HG03565 (cell line): ENCODE data around the gene MPC2.
"Not testable (repeated sequence)": the region's sequence is repeated elsewhere in the genome, so short reads cannot be mapped to it uniquely, and the experiment has no call there.

Experiments used
- ATAC-seq: cut with Tn5 transposase; IDR thresholded peaks from one replicate; pipeline ENCODE4 v1.9.1; 2021; ENCODE audit warnings: mild to moderate bottlenecking, moderate library complexity; ENCODE audit not compliant: unreplicated experiment

The MPC2 gene

GRCh38 chr1:167909691-167910180 is 27.1 kb downstream of the MPC2 start:
- ATAC-seq = no peak

GRCh38 chr1:167905671-167906070 is 31.2 kb downstream of the MPC2 start:
- no peak for ATAC-seq

GRCh38 chr1:167905182-167905581 is 31.7 kb downstream of the MPC2 start:
- ATAC-seq = no peak

GRCh38 chr1:167904652-167905130 is 32.2 kb downstream of the MPC2 start:
- no peak for ATAC-seq

- no peak for ATAC-seq
Measured at GRCh38 chr1:167900907-167901306, 36.0 kb downstream of the MPC2 start.

- peak; percentile 92 for ATAC-seq
Measured at GRCh38 chr1:167899253-167899681, 37.6 kb downstream of the MPC2 start.

- ATAC-seq = no peak
Measured at GRCh38 chr1:167898578-167899222, 38.2 kb downstream of the MPC2 start.

- ATAC-seq = no peak
Measured at GRCh38 chr1:167893798-167894197, 43.1 kb downstream of the MPC2 start.

- ATAC-seq = no peak
Measured at GRCh38 chr1:167890400-167890799, 46.5 kb downstream of the MPC2 start.

GRCh38 chr1:167887187-167887586 is 49.7 kb downstream of the MPC2 start:
- ATAC-seq = not testable (repeated sequence)

- no peak for ATAC-seq
Measured at GRCh38 chr1:167882376-167882775, 54.5 kb downstream of the MPC2 start.

GRCh38 chr1:167881786-167882185 is 55.1 kb downstream of the MPC2 start:
- no peak for ATAC-seq

GRCh38 chr1:167881069-167881468 is 55.8 kb downstream of the MPC2 start:
- ATAC-seq = no peak

GRCh38 chr1:167880580-167881021 is 56.3 kb downstream of the MPC2 start:
- no peak for ATAC-seq

GRCh38 chr1:167879508-167879907 is 57.4 kb downstream of the MPC2 start:
- no peak for ATAC-seq

GRCh38 chr1:167878372-167879160 is 58.3 kb downstream of the MPC2 start:
- ATAC-seq = no peak

GRCh38 chr1:167876597-167877175 is 60.2 kb downstream of the MPC2 start:
- ATAC-seq = no peak

- ATAC-seq = no peak
Measured at GRCh38 chr1:167871331-167871730, 65.5 kb downstream of the MPC2 start.

GRCh38 chr1:167869157-167870001 is 67.5 kb downstream of the MPC2 start:
- ATAC-seq = not testable (repeated sequence)

- ATAC-seq = not testable (repeated sequence)
Measured at GRCh38 chr1:167866739-167867414, 70.0 kb downstream of the MPC2 start.
